ENCODE data around the gene IRGQ.

- no peak for TF ChIP-seq CTCF (IDR thresholded peaks at IDR 0.05)
- no peak for TF ChIP-seq POLR2A (IDR thresholded peaks at IDR 0.05)
Measured at GRCh38 chr19:43546581-43546980, 49.4 kb downstream of the IRGQ start.
